ENCODE data around the gene PRUNE2.

The PRUNE2 gene

DNA sequence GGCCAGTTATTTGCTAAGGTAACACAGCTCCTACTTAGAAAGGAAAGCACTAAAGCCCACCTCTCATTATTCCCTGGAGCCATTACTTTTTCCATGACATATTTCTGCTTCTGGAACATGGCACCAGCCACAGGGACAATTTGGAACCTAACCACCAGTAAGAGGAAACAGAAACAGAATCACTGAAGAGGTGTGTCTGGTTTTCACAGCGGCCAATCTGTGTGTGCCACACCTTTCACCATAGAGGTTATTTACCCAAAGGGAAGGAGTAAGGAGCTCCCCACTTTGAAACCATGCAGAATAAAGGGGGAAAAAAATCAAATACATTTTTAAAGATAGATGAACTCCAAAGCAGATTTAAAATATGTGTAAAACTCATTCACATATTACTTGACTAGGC is 21.1 kb downstream of the PRUNE2 start:
- no peak overlapping the region for H3K9ac ChIP-seq (ENCODE audit: insufficient read length)
- no peak for DNase-seq (ENCODE audit: low read depth, low spot score)
- no peak overlapping the region for H3K4me3 ChIP-seq
- H3K27ac ChIP-seq: no peak overlapping the region
- H3K9me3 ChIP-seq (ENCODE audit: low read depth, low read length): no peaks in the 10 kb centered on the region
- TF ChIP-seq EZH2 (IDR thresholded peaks at IDR 0.05): no peak
- no peak for TF ChIP-seq FOXP2 (optimal IDR thresholded peaks at IDR 0.05; ENCODE audit: control extremely low read depth, extremely low read length, insufficient read depth)
- TF ChIP-seq POLR2AphosphoS5 (IDR thresholded peaks at IDR 0.05; ENCODE audit: borderline replicate concordance, low read depth, low read length): no peak
- no peaks in the 10 kb centered on the region for H3K36me3 ChIP-seq (ENCODE audit: insufficient read depth, low read length)

DNA sequence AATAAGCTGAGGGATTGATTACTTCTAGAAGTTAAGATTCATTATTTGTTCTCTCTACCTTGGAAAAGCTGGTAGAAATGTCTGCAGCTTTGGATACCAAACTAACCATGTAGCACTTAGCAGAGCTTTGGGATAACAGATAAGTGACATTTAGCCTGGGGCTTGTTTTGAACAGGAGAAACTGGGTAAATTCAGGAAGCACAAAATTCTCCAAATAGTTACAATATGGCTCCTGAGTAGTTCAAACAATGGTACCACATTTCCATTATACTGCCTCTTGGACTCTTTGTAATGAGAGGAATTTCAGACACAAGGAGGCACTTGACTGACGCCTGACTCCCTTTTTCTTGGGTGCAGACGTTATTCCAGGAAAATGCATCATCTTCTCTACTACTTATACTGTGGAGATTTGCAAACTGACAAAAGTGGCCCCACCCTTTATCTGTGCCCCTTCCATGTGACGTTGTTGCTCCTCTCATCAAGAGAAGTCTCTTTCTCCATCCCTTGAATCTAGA is 22.5 kb downstream of the PRUNE2 start:
- TF ChIP-seq POLR2AphosphoS5 (IDR thresholded peaks at IDR 0.05; ENCODE audit: borderline replicate concordance, low read depth, low read length): no peak
- TF ChIP-seq EZH2 (IDR thresholded peaks at IDR 0.05): no peak
- TF ChIP-seq FOXP2 (optimal IDR thresholded peaks at IDR 0.05; ENCODE audit: control extremely low read depth, extremely low read length, insufficient read depth): no peak
- Histone ChIP-seq H3K9ac (ENCODE audit: insufficient read length) (no peak overlapping the region), H3K36me3 (ENCODE audit: insufficient read depth, low read length) (no peaks in the 10 kb centered on the region), H3K27ac (no peak overlapping the region), H3K4me3 (no peak overlapping the region), H3K9me3 (ENCODE audit: low read depth, low read length) (no peaks in the 10 kb centered on the region)
- DNase-seq (ENCODE audit: low read depth, low spot score): no peak

DNA sequence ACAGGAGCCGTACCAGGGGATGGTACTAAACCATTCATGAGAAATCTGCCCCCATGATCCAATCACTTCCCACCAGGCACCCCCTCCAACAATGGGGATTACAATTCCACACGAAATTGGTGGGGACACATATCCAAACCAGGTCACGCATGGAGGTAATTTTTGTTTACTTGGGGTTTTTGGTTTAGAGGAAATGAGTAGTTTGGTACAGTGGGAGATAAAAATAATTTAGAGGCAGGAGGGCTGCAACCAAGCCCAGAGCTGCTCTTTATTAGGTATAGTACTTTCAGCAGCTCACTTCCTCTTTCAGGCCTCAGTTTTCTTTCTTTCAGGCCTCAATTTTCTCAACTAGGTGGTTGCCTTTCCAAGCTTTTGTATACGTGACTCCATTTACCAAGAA is 23.2 kb downstream of the PRUNE2 start:
- H3K36me3 ChIP-seq (ENCODE audit: insufficient read depth, low read length): no peaks in the 10 kb centered on the region
- DNase-seq (ENCODE audit: low read depth, low spot score): no peak
- no peak overlapping the region for H3K4me3 ChIP-seq
- TF ChIP-seq POLR2AphosphoS5 (IDR thresholded peaks at IDR 0.05; ENCODE audit: borderline replicate concordance, low read depth, low read length): no peak
- H3K27ac ChIP-seq: no peak overlapping the region
- H3K9me3 ChIP-seq (ENCODE audit: low read depth, low read length): no peaks in the 10 kb centered on the region
- H3K9ac ChIP-seq (ENCODE audit: insufficient read length): no peak overlapping the region

DNA sequence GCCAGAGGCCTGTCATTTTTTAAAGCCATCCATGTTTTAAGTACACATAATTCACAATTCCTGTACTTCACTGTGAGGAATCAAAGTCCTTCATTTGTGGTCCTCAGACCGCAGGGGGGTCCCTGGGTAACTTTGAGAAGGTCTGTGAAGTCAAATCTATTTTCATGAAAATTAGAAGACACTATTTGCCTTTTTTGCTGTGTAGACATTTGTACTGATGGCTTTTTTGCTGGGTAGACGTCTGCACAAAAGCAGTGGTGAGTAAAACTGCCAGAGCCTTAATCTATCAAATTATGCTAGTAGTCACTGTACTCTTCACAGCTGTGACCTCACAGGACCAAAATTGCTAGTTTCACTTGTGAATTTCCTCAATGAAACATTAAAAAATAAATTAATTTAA is 25.7 kb downstream of the PRUNE2 start:
- Histone ChIP-seq H3K9ac (ENCODE audit: insufficient read length) (no peak overlapping the region), H3K27ac (no peak overlapping the region), H3K9me3 (ENCODE audit: low read depth, low read length) (no peaks in the 10 kb centered on the region), H3K4me3 (no peak overlapping the region), H3K36me3 (ENCODE audit: insufficient read depth, low read length) (no peaks in the 10 kb centered on the region)
- no peak for DNase-seq (ENCODE audit: low read depth, low spot score)
- TF ChIP-seq EZH2 (IDR thresholded peaks at IDR 0.05): no peak
- no peak for TF ChIP-seq FOXP2 (optimal IDR thresholded peaks at IDR 0.05; ENCODE audit: control extremely low read depth, extremely low read length, insufficient read depth)
- TF ChIP-seq POLR2AphosphoS5 (IDR thresholded peaks at IDR 0.05; ENCODE audit: borderline replicate concordance, low read depth, low read length): no peak

DNA sequence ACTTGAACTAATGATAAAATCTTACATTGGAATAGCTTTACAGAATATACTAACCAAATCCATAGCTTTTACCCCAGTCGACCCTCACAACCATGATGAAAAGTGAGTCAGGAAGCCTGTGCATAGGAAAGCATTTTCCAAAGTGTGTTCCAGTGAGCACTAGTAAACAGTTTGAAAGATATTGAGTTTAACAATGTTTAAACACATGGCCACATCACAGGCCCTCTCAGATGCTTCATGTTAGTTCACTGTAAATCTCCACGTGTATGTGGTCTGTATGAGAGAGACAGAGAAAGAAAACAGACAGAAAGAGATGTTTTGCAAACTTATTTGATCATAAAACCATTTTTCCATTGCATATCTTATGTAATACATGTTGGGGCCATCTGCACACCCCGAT is 27.0 kb downstream of the PRUNE2 start:
- no peak for DNase-seq (ENCODE audit: low read depth, low spot score)
- Histone ChIP-seq H3K27ac (no peak overlapping the region), H3K4me3 (no peak overlapping the region), H3K9me3 (ENCODE audit: low read depth, low read length) (no peaks in the 10 kb centered on the region), H3K9ac (ENCODE audit: insufficient read length) (no peak overlapping the region), H3K36me3 (ENCODE audit: insufficient read depth, low read length) (no peaks in the 10 kb centered on the region)
- TF ChIP-seq POLR2AphosphoS5 (IDR thresholded peaks at IDR 0.05; ENCODE audit: borderline replicate concordance, low read depth, low read length): no peak
- no peak for TF ChIP-seq FOXP2 (optimal IDR thresholded peaks at IDR 0.05; ENCODE audit: control extremely low read depth, extremely low read length, insufficient read depth)
- no peak for TF ChIP-seq EZH2 (IDR thresholded peaks at IDR 0.05)

DNA sequence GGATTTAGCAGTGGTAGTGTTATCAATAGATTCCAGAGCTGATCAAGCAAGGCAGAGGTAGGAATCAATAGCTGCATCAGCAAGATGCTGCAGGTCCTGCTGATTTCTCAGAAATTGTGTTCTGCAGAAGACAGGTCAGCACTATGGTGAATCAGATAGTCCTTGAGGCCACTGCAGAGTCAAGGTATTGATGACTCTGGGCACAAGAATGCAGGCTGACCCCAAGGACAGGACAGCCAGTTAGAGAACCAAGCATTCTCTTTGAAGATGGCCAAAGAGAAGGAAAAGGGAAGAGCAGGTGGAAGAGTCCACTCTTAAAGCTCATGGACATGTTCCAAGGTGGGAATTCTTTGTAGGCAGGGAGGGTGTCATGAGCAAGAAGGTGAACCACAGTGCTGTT is 28.0 kb downstream of the PRUNE2 start:
- H3K27ac ChIP-seq: no peak overlapping the region
- no peaks in the 10 kb centered on the region for H3K36me3 ChIP-seq (ENCODE audit: insufficient read depth, low read length)
- no peaks in the 10 kb centered on the region for H3K9me3 ChIP-seq (ENCODE audit: low read depth, low read length)
- H3K9ac ChIP-seq (ENCODE audit: insufficient read length): no peak overlapping the region
- no peak for DNase-seq (ENCODE audit: low read depth, low spot score)
- TF ChIP-seq POLR2AphosphoS5 (IDR thresholded peaks at IDR 0.05; ENCODE audit: borderline replicate concordance, low read depth, low read length) (no peak), FOXP2 (optimal IDR thresholded peaks at IDR 0.05; ENCODE audit: control extremely low read depth, extremely low read length, insufficient read depth) (no peak), EZH2 (IDR thresholded peaks at IDR 0.05) (no peak)
- no peak overlapping the region for H3K4me3 ChIP-seq

DNA sequence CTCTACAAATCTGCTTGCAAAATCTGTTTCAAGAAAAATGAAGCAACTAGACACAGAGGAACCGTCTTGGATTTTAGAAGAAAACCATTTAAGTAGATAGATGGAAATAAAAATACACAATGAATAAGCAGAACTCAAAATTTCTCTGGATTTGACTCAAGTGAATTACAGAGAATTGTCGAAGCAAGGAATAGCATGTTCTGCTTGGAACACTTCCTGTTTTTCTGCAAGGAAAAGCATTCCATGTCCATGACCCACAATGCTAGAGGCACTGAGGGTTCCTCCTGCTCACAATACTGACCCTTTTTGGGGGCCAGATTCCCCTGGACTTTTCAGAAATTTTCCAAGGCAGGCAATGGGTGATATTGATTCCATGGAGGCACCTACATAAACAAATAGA is 29.8 kb downstream of the PRUNE2 start:
- TF ChIP-seq POLR2AphosphoS5 (IDR thresholded peaks at IDR 0.05; ENCODE audit: borderline replicate concordance, low read depth, low read length): no peak
- TF ChIP-seq FOXP2 (optimal IDR thresholded peaks at IDR 0.05; ENCODE audit: control extremely low read depth, extremely low read length, insufficient read depth): no peak
- TF ChIP-seq EZH2 (IDR thresholded peaks at IDR 0.05): no peak
- Histone ChIP-seq H3K9ac (ENCODE audit: insufficient read length) (no peak overlapping the region), H3K4me3 (no peak overlapping the region), H3K27ac (no peak overlapping the region), H3K36me3 (ENCODE audit: insufficient read depth, low read length) (no peaks in the 10 kb centered on the region), H3K9me3 (ENCODE audit: low read depth, low read length) (no peaks in the 10 kb centered on the region)
- DNase-seq (ENCODE audit: low read depth, low spot score): no peak

DNA sequence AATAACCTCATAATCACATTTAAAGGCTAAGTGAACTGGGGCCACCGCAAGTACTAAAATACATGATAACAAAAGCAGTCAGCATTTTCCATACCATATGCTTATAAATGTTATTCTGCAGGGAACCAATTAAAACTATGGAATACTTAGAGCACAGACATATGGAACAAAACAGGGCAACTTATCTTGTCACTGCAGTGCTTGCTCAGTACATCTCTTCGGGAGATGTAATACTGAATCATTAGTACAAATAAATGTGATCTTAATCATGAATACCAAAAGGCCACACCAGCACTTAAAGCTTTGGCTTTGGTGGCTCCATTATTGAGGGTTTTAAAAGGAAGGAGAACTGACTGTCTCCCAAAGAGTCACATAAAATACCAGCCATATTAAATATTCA is 32.1 kb downstream of the PRUNE2 start:
- H3K27ac ChIP-seq: peak overlapping the region; percentile 89
- H3K36me3 ChIP-seq (ENCODE audit: insufficient read depth, low read length): no peaks in the 10 kb centered on the region
- H3K4me3 ChIP-seq: peak overlapping the region; percentile 71
- peak; percentile 20 for DNase-seq (ENCODE audit: low read depth, low spot score)
- TF ChIP-seq FOXP2 (optimal IDR thresholded peaks at IDR 0.05; ENCODE audit: control extremely low read depth, extremely low read length, insufficient read depth) (no peak), POLR2AphosphoS5 (IDR thresholded peaks at IDR 0.05; ENCODE audit: borderline replicate concordance, low read depth, low read length) (no peak), EZH2 (IDR thresholded peaks at IDR 0.05) (no peak)
- no peak overlapping the region for H3K9ac ChIP-seq (ENCODE audit: insufficient read length)
- no peaks in the 10 kb centered on the region for H3K9me3 ChIP-seq (ENCODE audit: low read depth, low read length)

DNA sequence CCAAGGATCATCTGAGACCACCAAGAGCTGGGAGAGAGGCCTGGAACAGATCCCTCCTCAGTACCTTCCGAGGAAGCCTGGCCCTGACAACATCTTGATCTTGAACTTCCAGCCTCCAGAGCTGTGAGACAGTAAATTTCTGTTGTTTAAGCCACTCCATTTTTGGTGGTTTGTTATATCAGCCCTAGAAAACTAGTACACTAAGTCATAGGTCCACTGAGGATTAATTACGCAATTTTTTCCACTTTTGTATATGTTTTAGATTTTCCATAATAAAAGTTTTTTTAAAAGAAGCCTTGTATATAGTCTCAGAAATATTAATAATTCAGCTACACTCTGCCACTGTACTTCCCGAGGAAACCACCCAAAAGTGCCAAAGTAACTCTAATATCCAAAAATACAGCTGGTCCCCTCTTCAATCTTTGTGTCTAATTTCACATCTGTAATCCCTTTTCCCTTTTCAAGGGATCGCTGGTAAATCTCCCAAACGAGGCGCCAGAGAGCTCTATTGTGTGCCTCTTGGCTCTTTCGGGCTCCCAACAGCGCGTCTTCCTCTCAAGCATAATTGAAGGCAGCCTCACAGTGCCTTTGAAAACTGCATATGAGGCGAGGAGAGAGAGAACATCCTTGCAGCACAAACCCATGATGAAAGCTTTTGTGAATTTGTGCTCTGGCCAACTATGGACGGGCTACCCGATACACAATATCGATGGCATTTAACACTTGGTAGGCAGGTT is 32.7 kb downstream of the PRUNE2 start:
- DNase-seq (ENCODE audit: low read depth, low spot score): peak; percentile 58
- Histone ChIP-seq H3K9me3 (ENCODE audit: low read depth, low read length) (no peaks in the 10 kb centered on the region), H3K9ac (ENCODE audit: insufficient read length) (peak overlapping the region; percentile 23), H3K4me3 (peak overlapping the region; percentile 71), H3K36me3 (ENCODE audit: insufficient read depth, low read length) (no peaks in the 10 kb centered on the region), H3K27ac (peak overlapping the region; percentile 89)
- TF ChIP-seq FOXP2 (optimal IDR thresholded peaks at IDR 0.05; ENCODE audit: control extremely low read depth, extremely low read length, insufficient read depth) (no peak), POLR2AphosphoS5 (IDR thresholded peaks at IDR 0.05; ENCODE audit: borderline replicate concordance, low read depth, low read length) (no peak), EZH2 (IDR thresholded peaks at IDR 0.05) (no peak)
